ENCODE measurements around the gene RAPGEF4.

RAPGEF4 gene

GRCh38 chr2:173058673-173059072 is 323.0 kb downstream of the RAPGEF4 start:
- TF ChIP-seq EZH2phosphoT487 (IDR thresholded peaks at IDR 0.05; ENCODE audit: borderline replicate concordance) = no peak
- no peak for TF ChIP-seq CTCF (conservative IDR thresholded peaks at IDR 0.05; ENCODE audit: low read length)
- H3K4me2 ChIP-seq (ENCODE audit: low read depth, low read length, poor library complexity, severe bottlenecking) = no peak overlapping the region
- H3K79me2 ChIP-seq (ENCODE audit: insufficient read depth, low read length) = no peaks in the 10 kb centered on the region
- no peaks in the 10 kb centered on the region for H3K36me3 ChIP-seq (ENCODE audit: insufficient read depth, low read length)
- H3K9me2 ChIP-seq (replicated peaks; ENCODE audit: low read depth, low read length) = no peaks in the 10 kb centered on the region
- H3K9me3 ChIP-seq (ENCODE audit: insufficient read depth, low read depth, low read length) = no peaks in the 10 kb centered on the region
- H2AFZ ChIP-seq (ENCODE audit: low read length) = peak overlapping the region; percentile 6; the same call in 1 of the 2 replicates
- no peaks in the 10 kb centered on the region for H4K20me1 ChIP-seq (ENCODE audit: insufficient read depth, low read length, poor library complexity, severe bottlenecking)
- no peak overlapping the region for H3K9ac ChIP-seq (ENCODE audit: low read depth, low read length, poor library complexity, severe bottlenecking)
- no peaks in the 10 kb centered on the region for H3F3A ChIP-seq (ENCODE audit: low read depth)
- H3K4me1 ChIP-seq (ENCODE audit: insufficient read depth, low read length, poor library complexity, severe bottlenecking) = no peaks in the 10 kb centered on the region
- no peak overlapping the region for H3K4me3 ChIP-seq (ENCODE audit: low read length, poor library complexity, severe bottlenecking)
- H3K27me3 ChIP-seq (ENCODE audit: insufficient read depth, low read length, poor library complexity, severe bottlenecking) = no peaks in the 10 kb centered on the region

- H3K4me1 ChIP-seq (ENCODE audit: insufficient read depth, low read length, poor library complexity, severe bottlenecking) = no peaks in the 10 kb centered on the region
- no peaks in the 10 kb centered on the region for H3F3A ChIP-seq (ENCODE audit: low read depth)
- H3K36me3 ChIP-seq (ENCODE audit: insufficient read depth, low read length) = no peaks in the 10 kb centered on the region
- H3K9me2 ChIP-seq (replicated peaks; ENCODE audit: low read depth, low read length) = no peaks in the 10 kb centered on the region
- H4K20me1 ChIP-seq (ENCODE audit: insufficient read depth, low read length, poor library complexity, severe bottlenecking) = no peaks in the 10 kb centered on the region
- H3K9me3 ChIP-seq (ENCODE audit: insufficient read depth, low read depth, low read length) = no peaks in the 10 kb centered on the region
- no peak overlapping the region for H3K4me3 ChIP-seq (ENCODE audit: low read length, poor library complexity, severe bottlenecking)
- no peak overlapping the region for H3K9ac ChIP-seq (ENCODE audit: low read depth, low read length, poor library complexity, severe bottlenecking)
- no peaks in the 10 kb centered on the region for H3K27me3 ChIP-seq (ENCODE audit: insufficient read depth, low read length, poor library complexity, severe bottlenecking)
- H2AFZ ChIP-seq (ENCODE audit: low read length) = no peak overlapping the region
- TF ChIP-seq EZH2phosphoT487 (IDR thresholded peaks at IDR 0.05; ENCODE audit: borderline replicate concordance) (no peak), CTCF (conservative IDR thresholded peaks at IDR 0.05; ENCODE audit: low read length) (no peak)
- no peaks in the 10 kb centered on the region for H3K79me2 ChIP-seq (ENCODE audit: insufficient read depth, low read length)
- H3K4me2 ChIP-seq (ENCODE audit: low read depth, low read length, poor library complexity, severe bottlenecking) = no peak overlapping the region
Observed at GRCh38 chr2:173059292-173059691, 323.6 kb downstream of the RAPGEF4 start.

- H3K9me2 ChIP-seq (replicated peaks; ENCODE audit: low read depth, low read length) = no peaks in the 10 kb centered on the region
- no peaks in the 10 kb centered on the region for H4K20me1 ChIP-seq (ENCODE audit: insufficient read depth, low read length, poor library complexity, severe bottlenecking)
- H2AFZ ChIP-seq (ENCODE audit: low read length) = no peak overlapping the region
- H3K79me2 ChIP-seq (ENCODE audit: insufficient read depth, low read length) = no peaks in the 10 kb centered on the region
- H3K4me1 ChIP-seq (ENCODE audit: insufficient read depth, low read length, poor library complexity, severe bottlenecking) = no peaks in the 10 kb centered on the region
- H3K4me3 ChIP-seq (ENCODE audit: low read length, poor library complexity, severe bottlenecking) = no peak overlapping the region
- TF ChIP-seq CTCF (conservative IDR thresholded peaks at IDR 0.05; ENCODE audit: low read length) (no peak), EZH2phosphoT487 (IDR thresholded peaks at IDR 0.05; ENCODE audit: borderline replicate concordance) (no peak)
- H3K9me3 ChIP-seq (ENCODE audit: insufficient read depth, low read depth, low read length) = no peaks in the 10 kb centered on the region
- H3F3A ChIP-seq (ENCODE audit: low read depth) = no peaks in the 10 kb centered on the region
- H3K27me3 ChIP-seq (ENCODE audit: insufficient read depth, low read length, poor library complexity, severe bottlenecking) = no peaks in the 10 kb centered on the region
- no peaks in the 10 kb centered on the region for H3K36me3 ChIP-seq (ENCODE audit: insufficient read depth, low read length)
- no peak overlapping the region for H3K4me2 ChIP-seq (ENCODE audit: low read depth, low read length, poor library complexity, severe bottlenecking)
- H3K9ac ChIP-seq (ENCODE audit: low read depth, low read length, poor library complexity, severe bottlenecking) = no peak overlapping the region
Observed at GRCh38 chr2:173059971-173060461, 324.4 kb downstream of the RAPGEF4 start.
